Liver (tissue), 9 donors: ENCODE results near the gene SNTA1. TPM values are rescaled to one million over a fixed set of nuclear protein-coding genes. Genes with fewer than 3 reads are reported as not detected.

Source experiments
- DNase-seq: peaks from one replicate; pipeline ENCODE4 v3.0.0-alpha.2; 2017; ENCODE audit warnings: low spot score
- H3K27ac ChIP-seq, 2 donors: one replicate each; pipeline ENCODE4 v1.7.0; 2013; ENCODE audit warnings: inconsistent platforms in 2 of 2, low read length in 2 of 2, control low read depth in 1 of 2, low read depth in 1 of 2, mild to moderate bottlenecking in 1 of 2
- H3K27me3 ChIP-seq, 4 donors: one replicate each; pipeline versions ENCODE4 v1.6.1 to v1.7.0; 2013; ENCODE audit warnings: low read length in 3 of 4, inconsistent platforms in 1 of 4, mild to moderate bottlenecking in 1 of 4, moderate library complexity in 1 of 4; ENCODE audit not compliant: control insufficient read depth in 4 of 4, insufficient read depth in 4 of 4
- H3K36me3 ChIP-seq, 4 donors: one replicate each; pipeline versions ENCODE4 v1.6.1 to v1.7.0; 2013; ENCODE audit warnings: low read length in 3 of 4, mild to moderate bottlenecking in 3 of 4, low read depth in 1 of 4, moderate library complexity in 1 of 4; ENCODE audit not compliant: control insufficient read depth in 4 of 4, insufficient read depth in 3 of 4
- H3K4me1 ChIP-seq, 4 donors: one replicate each; pipeline versions ENCODE4 v1.6.1 to v1.7.0; 2013; ENCODE audit warnings: low read length in 3 of 4, mild to moderate bottlenecking in 3 of 4, moderate library complexity in 1 of 4; ENCODE audit not compliant: control insufficient read depth in 4 of 4, insufficient read depth in 4 of 4
- H3K4me3 ChIP-seq, 3 donors: one replicate each; pipeline versions ENCODE4 v1.6.1 to v1.7.0; 2013; ENCODE audit warnings: low read length in 3 of 3, control low read depth in 1 of 3, low read depth in 1 of 3, mild to moderate bottlenecking in 1 of 3
- H3K9ac ChIP-seq, 2 donors: one replicate each; pipeline ENCODE4 v1.7.0; 2013; ENCODE audit warnings: low read length in 2 of 2, mild to moderate bottlenecking in 2 of 2, moderate library complexity in 2 of 2, control low read depth in 1 of 2, low read depth in 1 of 2
- H3K9me3 ChIP-seq, 4 donors: one replicate each; pipeline versions ENCODE4 v1.6.1 to v1.7.0; 2013; ENCODE audit warnings: low read length in 3 of 4; ENCODE audit not compliant: control insufficient read depth in 4 of 4
- ATF3 ChIP-seq: IDR thresholded peaks from 2 replicates; pipeline ENCODE4 v1.6.1; 2016; ENCODE audit warnings: antibody characterized with exemption
- EGR1 ChIP-seq, 2 donors: IDR thresholded peaks; 2 replicates each; pipeline ENCODE4 v1.6.1; 2016 to 2018; ENCODE audit warnings: antibody characterized with exemption in 2 of 2, low read depth in 2 of 2
- FOXA1 ChIP-seq: IDR thresholded peaks from 2 replicates; pipeline ENCODE4 v1.6.1; 2016; ENCODE audit warnings: antibody characterized with exemption
- FOXA2 ChIP-seq: IDR thresholded peaks from 2 replicates; pipeline ENCODE4 v1.6.1; 2016; ENCODE audit warnings: antibody characterized with exemption
- GABPA ChIP-seq, 2 donors: IDR thresholded peaks in 1 of 2; conservative IDR thresholded peaks in 1 of 2; 2 replicates each; pipeline ENCODE4 v1.6.1; 2016; ENCODE audit warnings: antibody characterized with exemption in 2 of 2, mild to moderate bottlenecking in 1 of 2, moderate library complexity in 1 of 2
- HNF4A ChIP-seq, 2 donors: conservative IDR thresholded peaks; 2 replicates each; pipeline ENCODE4 v1.6.1; 2016; ENCODE audit warnings: antibody characterized with exemption in 2 of 2, mild to moderate bottlenecking in 2 of 2
- HNF4G ChIP-seq: IDR thresholded peaks from 2 replicates; pipeline ENCODE4 v1.6.1; 2016; ENCODE audit warnings: antibody characterized with exemption
- RAD21 ChIP-seq, 2 donors: IDR thresholded peaks; 2 replicates each; pipeline ENCODE4 v1.6.1; 2016; ENCODE audit warnings: antibody characterized with exemption in 2 of 2, mild to moderate bottlenecking in 2 of 2
- RXRA ChIP-seq, 2 donors: IDR thresholded peaks; 2 replicates each; pipeline ENCODE4 v1.6.1; 2017 to 2018; ENCODE audit warnings: antibody characterized with exemption in 2 of 2, mild to moderate bottlenecking in 1 of 2
- SP1 ChIP-seq: IDR thresholded peaks from 2 replicates; pipeline ENCODE4 v1.6.1; 2018; ENCODE audit warnings: antibody characterized with exemption, mild to moderate bottlenecking
- TAF1 ChIP-seq: conservative IDR thresholded peaks from 2 replicates; pipeline ENCODE4 v1.6.1; 2016; ENCODE audit warnings: antibody characterized with exemption, mild to moderate bottlenecking
- YY1 ChIP-seq: IDR thresholded peaks from 2 replicates; pipeline ENCODE4 v1.6.1; 2016; ENCODE audit warnings: antibody characterized with exemption, mild to moderate bottlenecking
- ZBTB33 ChIP-seq: IDR thresholded peaks from 2 replicates; pipeline ENCODE4 v1.6.1; 2016; ENCODE audit warnings: antibody characterized with exemption
- WGBS: extraction: QIAGEN DNeasy Blood & Tissue Kit; methylation state at CpG from one replicate; pipeline ENCODE4 v1.1.7; 2013; 5-methylcytosine and 5-hydroxymethylcytosine counted together
- polyA plus RNA-seq, 2 donors: library from polyadenylated mRNA; stranded (reverse) in 1 of 2; unstranded in 1 of 2; fragments of 200-250 nt in 1 of 2; fragments of >200 nt in 1 of 2; fragmentation: Nextera tagmentation in 1 of 2; extraction: Ambion mirVana in 1 of 2; gene quantifications; one replicate each; pipeline versions ENCODE4 v1.2.1 to v1.2.3, GENCODE V29; 2013 to 2015
- total RNA-seq, 2 donors: library from RNA; depleted of rRNA; stranded (reverse); fragments of >200 nt; gene quantifications; one replicate each; pipeline ENCODE4 v1.2.3, GENCODE V29; 2014
- TF ChIP-seq, protein P1 (sequence below): fragments of 150-350 bp; IDR thresholded peaks from 2 replicates; pipeline ENCODE4 v1.5.1; 2017; ENCODE audit warnings: improper control_type of control experiment, low read depth, low read length; ENCODE audit not compliant: missing input control
- TF ChIP-seq, protein P2 (sequence below): IDR thresholded peaks from 2 replicates; pipeline ENCODE4 v1.6.1; 2016; ENCODE audit warnings: antibody characterized with exemption
- TF ChIP-seq, protein P3 (sequence below): IDR thresholded peaks from 2 replicates; pipeline ENCODE4 v1.6.1; 2016; ENCODE audit warnings: antibody characterized with exemption, mild to moderate bottlenecking
- donor health status: healthy.
- donor health status: healthy.
- donor health status: healthy.
- donor health status: healthy.
- donor health status: healthy.

Gene SNTA1
- total and polyA plus RNA-seq, 4 donors, result 3.8 to 9.6 (median 6.9) TPM

GRCh38 chr20:33388268-33388667, 55.3 kb downstream of the SNTA1 start:
- TF ChIP-seq TAF1 (no peak), ATF3 (no peak), EGR1 (IDR thresholded peaks at IDR 0.05; ENCODE audit: low read depth in 2 of 2) (no peak), FOXA2 (no peak), HNF4G (no peak), HNF4A (conservative IDR thresholded peaks at IDR 0.05) (no peak), SP1 (no peak), GABPA (IDR thresholded peaks at IDR 0.05 in 1 of 2, conservative IDR thresholded peaks at IDR 0.05 in 1 of 2) (no peak), YY1 (no peak), RAD21 (IDR thresholded peaks at IDR 0.05) (no peak), ZBTB33 (no peak)
- TF ChIP-seq, protein P1, sequence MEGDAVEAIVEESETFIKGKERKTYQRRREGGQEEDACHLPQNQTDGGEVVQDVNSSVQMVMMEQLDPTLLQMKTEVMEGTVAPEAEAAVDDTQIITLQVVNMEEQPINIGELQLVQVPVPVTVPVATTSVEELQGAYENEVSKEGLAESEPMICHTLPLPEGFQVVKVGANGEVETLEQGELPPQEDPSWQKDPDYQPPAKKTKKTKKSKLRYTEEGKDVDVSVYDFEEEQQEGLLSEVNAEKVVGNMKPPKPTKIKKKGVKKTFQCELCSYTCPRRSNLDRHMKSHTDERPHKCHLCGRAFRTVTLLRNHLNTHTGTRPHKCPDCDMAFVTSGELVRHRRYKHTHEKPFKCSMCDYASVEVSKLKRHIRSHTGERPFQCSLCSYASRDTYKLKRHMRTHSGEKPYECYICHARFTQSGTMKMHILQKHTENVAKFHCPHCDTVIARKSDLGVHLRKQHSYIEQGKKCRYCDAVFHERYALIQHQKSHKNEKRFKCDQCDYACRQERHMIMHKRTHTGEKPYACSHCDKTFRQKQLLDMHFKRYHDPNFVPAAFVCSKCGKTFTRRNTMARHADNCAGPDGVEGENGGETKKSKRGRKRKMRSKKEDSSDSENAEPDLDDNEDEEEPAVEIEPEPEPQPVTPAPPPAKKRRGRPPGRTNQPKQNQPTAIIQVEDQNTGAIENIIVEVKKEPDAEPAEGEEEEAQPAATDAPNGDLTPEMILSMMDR, result no peak
- no peak overlapping the region for H3K27ac ChIP-seq
- no peak for DNase-seq
- H3K4me3 ChIP-seq, result no peak overlapping the region
- no peaks in the 10 kb centered on the region for H3K9me3 ChIP-seq
- H3K27me3 ChIP-seq, result no peaks in the 10 kb centered on the region
- no peak overlapping the region for H3K9ac ChIP-seq
- 96% methylated on average over 3 of the region's 3 CpGs for WGBS
- H3K4me1 ChIP-seq, result no peaks in the 10 kb centered on the region
- peaks cover 10 to 54% (median 41%) of the 10 kb centered on the region in 4 donors for H3K36me3 ChIP-seq

- no peaks in the 10 kb centered on the region for H3K27me3 ChIP-seq
- H3K4me3 ChIP-seq, result no peak overlapping the region
- no peak overlapping the region for H3K9ac ChIP-seq
- TF ChIP-seq RXRA (IDR thresholded peaks at IDR 0.05) (no peak), ZBTB33 (no peak), RAD21 (IDR thresholded peaks at IDR 0.05) (no peak), FOXA1 (no peak), FOXA2 (no peak), EGR1 (IDR thresholded peaks at IDR 0.05; ENCODE audit: low read depth in 2 of 2) (no peak)
- TF ChIP-seq, protein P2, sequence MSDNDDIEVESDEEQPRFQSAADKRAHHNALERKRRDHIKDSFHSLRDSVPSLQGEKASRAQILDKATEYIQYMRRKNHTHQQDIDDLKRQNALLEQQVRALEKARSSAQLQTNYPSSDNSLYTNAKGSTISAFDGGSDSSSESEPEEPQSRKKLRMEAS, result no peak
- TF ChIP-seq, protein P3, sequence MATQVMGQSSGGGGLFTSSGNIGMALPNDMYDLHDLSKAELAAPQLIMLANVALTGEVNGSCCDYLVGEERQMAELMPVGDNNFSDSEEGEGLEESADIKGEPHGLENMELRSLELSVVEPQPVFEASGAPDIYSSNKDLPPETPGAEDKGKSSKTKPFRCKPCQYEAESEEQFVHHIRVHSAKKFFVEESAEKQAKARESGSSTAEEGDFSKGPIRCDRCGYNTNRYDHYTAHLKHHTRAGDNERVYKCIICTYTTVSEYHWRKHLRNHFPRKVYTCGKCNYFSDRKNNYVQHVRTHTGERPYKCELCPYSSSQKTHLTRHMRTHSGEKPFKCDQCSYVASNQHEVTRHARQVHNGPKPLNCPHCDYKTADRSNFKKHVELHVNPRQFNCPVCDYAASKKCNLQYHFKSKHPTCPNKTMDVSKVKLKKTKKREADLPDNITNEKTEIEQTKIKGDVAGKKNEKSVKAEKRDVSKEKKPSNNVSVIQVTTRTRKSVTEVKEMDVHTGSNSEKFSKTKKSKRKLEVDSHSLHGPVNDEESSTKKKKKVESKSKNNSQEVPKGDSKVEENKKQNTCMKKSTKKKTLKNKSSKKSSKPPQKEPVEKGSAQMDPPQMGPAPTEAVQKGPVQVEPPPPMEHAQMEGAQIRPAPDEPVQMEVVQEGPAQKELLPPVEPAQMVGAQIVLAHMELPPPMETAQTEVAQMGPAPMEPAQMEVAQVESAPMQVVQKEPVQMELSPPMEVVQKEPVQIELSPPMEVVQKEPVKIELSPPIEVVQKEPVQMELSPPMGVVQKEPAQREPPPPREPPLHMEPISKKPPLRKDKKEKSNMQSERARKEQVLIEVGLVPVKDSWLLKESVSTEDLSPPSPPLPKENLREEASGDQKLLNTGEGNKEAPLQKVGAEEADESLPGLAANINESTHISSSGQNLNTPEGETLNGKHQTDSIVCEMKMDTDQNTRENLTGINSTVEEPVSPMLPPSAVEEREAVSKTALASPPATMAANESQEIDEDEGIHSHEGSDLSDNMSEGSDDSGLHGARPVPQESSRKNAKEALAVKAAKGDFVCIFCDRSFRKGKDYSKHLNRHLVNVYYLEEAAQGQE, result no peak
- 88% methylated on average over 7 of the region's 7 CpGs for WGBS
- H3K27ac ChIP-seq, result no peak overlapping the region
- DNase-seq, result no peak
- H3K4me1 ChIP-seq, result no peaks in the 10 kb centered on the region
- H3K9me3 ChIP-seq, result no peaks in the 10 kb centered on the region
- peaks cover 10 to 49% (median 36%) of the 10 kb centered on the region in 4 donors for H3K36me3 ChIP-seq
Measured at GRCh38 chr20:33387177-33387576, 56.4 kb downstream of the SNTA1 start.
